Thyroid gland (tissue), 4 donors: ENCODE measurements around the gene BCAS3. TPM values are rescaled to one million over a fixed set of nuclear protein-coding genes. Genes with fewer than 3 reads are reported as not detected.

Experiments used
- DNase-seq, 2 donors: peaks; one replicate each; pipeline ENCODE4 v3.0.0-alpha.2; 2019
- H3K27ac ChIP-seq, 3 donors: fragments of 200-600 bp; sonication (generic); 1 replicate in 2 of 3; 2 replicates in 1 of 3; pipeline ENCODE4 v1.5.1; 2016 to 2019; ENCODE audit warnings: mild to moderate bottlenecking in 1 of 3, moderate library complexity in 1 of 3
- H3K27me3 ChIP-seq: fragments of 200-600 bp; sonication (generic); one replicate; pipeline ENCODE4 v1.5.1; 2019
- H3K36me3 ChIP-seq, 2 donors: fragments of 200-600 bp; sonication (generic); one replicate each; pipeline ENCODE4 v1.5.1; 2016 to 2019
- H3K4me1 ChIP-seq, 2 donors: fragments of 200-600 bp; sonication (generic); one replicate each; pipeline ENCODE4 v1.5.1; 2017 to 2019
- H3K4me3 ChIP-seq, 3 donors: fragments of 200-600 bp; sonication (generic); replicated peaks in 1 of 3; 1 replicate in 2 of 3; 2 replicates in 1 of 3; pipeline ENCODE4 v1.5.1; 2016; ENCODE audit warnings: mild to moderate bottlenecking in 1 of 3
- H3K9me3 ChIP-seq: fragments of 200-600 bp; sonication (generic); one replicate; pipeline ENCODE4 v1.5.1; 2017
- POLR2A ChIP-seq, 2 donors: fragments of 450-650 bp; IDR thresholded peaks; one replicate each; pipeline ENCODE4 v1.6.1; 2017; ENCODE audit warnings: antibody characterized with exemption in 2 of 2, mild to moderate bottlenecking in 2 of 2, moderate library complexity in 1 of 2
- WGBS, 2 donors: methylation state at CpG; one replicate each; pipeline ENCODE4 v1.1.5; 2017; 5-methylcytosine and 5-hydroxymethylcytosine counted together
- intact Hi-C: fragments of 100-400 bp; cut with DNase I; formaldehyde crosslinking; loops from one replicate; pipeline ENCODE4 v1.15.1; 2023
- total RNA-seq, 4 donors: library from RNA; depleted of rRNA; stranded (reverse); fragments of >200 nt; gene quantifications; one replicate each; pipeline ENCODE4 v1.2.3, GENCODE V29; 2016
- TF ChIP-seq, protein P1 (sequence below), 6 experiments: fragments of 200-600 bp in 3 of 6; fragments of 450-650 bp in 3 of 6; sonication (generic) in 3 of 6; IDR thresholded peaks; one replicate each; pipeline ENCODE4 v1.5.1; 2016 to 2019; ENCODE audit warnings: antibody characterized with exemption in 6 of 6, mild to moderate bottlenecking in 2 of 6, inconsistent platforms in 1 of 6, moderate library complexity in 1 of 6

Gene BCAS3
- total RNA-seq, 4 donors from 2014 or later: 41.8 to 78.7 (median 51.6) TPM

DNA sequence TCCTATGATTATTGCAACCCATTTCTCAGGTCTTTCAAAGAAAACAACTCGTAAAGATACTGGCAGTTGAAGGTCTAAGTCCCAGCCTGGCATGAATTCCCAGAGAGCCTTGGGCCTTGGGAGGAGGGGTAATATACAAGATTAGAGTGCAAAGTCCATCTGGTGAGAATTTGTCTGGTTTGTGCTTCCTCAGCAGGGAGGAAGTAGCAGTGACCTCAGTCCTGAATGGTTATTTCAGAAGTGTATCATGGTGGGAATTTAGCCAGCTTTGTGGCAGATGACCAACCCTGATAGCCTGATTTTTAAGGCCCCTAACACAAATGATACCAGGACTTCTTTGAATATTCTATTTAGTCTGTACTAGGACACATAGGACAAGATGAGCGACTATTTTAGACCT is 570.7 kb downstream of the BCAS3 start:
- no peak for TF ChIP-seq POLR2A (IDR thresholded peaks at IDR 0.05)
- TF ChIP-seq, protein P1, sequence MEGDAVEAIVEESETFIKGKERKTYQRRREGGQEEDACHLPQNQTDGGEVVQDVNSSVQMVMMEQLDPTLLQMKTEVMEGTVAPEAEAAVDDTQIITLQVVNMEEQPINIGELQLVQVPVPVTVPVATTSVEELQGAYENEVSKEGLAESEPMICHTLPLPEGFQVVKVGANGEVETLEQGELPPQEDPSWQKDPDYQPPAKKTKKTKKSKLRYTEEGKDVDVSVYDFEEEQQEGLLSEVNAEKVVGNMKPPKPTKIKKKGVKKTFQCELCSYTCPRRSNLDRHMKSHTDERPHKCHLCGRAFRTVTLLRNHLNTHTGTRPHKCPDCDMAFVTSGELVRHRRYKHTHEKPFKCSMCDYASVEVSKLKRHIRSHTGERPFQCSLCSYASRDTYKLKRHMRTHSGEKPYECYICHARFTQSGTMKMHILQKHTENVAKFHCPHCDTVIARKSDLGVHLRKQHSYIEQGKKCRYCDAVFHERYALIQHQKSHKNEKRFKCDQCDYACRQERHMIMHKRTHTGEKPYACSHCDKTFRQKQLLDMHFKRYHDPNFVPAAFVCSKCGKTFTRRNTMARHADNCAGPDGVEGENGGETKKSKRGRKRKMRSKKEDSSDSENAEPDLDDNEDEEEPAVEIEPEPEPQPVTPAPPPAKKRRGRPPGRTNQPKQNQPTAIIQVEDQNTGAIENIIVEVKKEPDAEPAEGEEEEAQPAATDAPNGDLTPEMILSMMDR (IDR thresholded peaks at IDR 0.05): no peak
- Histone ChIP-seq H3K36me3 (no peaks in the 10 kb centered on the region), H3K9me3 (no peaks in the 10 kb centered on the region), H3K4me1 (peaks cover 52 to 60% of the 10 kb centered on the region in 2 donors), H3K27ac (peak overlapping the region; percentile 68 to 88 (median 88)), H3K4me3 (no peak overlapping the region), H3K27me3 (no peaks in the 10 kb centered on the region)
- intact Hi-C loops: no loop called here
- 87% methylated on average over 2 of the region's 2 CpGs for WGBS, 2 donors
- no peak for DNase-seq

DNA sequence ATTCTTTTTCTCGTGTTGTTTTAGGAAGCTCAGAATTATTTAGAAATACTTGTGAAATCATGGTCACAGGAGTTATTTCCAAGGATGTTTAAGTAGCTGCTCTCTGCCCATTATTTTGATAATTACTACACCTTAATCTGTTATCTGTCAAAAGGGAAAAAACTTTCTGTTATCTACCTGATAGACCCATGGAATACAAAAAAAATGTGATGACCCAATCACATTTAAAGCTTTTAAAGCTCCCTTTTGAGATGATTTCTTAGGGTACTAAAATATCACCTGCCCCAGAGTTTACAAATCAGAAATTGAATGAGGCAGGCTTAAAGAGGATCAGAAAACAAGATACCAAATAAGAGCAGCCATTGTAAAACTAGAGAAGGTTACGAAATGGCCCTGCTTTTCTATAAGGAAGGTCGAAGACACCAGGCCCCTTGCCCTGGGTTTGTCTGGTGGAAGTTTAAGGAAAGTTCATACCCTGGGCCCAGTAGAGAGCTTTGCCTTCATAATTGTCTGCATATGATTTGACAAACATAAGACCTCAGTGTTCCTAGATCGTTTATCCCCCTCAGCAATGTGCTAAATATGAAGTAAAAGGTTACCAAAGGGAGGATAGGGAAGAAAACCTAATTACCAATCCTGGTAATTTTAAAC is 572.1 kb downstream of the BCAS3 start:
- WGBS, 2 donors: 66 to 68% methylated on average over 4 of the region's 4 CpGs
- Histone ChIP-seq H3K27ac (peak overlapping the region; percentile 68 to 88 (median 88)), H3K36me3 (no peaks in the 10 kb centered on the region), H3K27me3 (no peaks in the 10 kb centered on the region), H3K9me3 (no peaks in the 10 kb centered on the region), H3K4me3 (no peak overlapping the region), H3K4me1 (peaks cover 66 to 73% of the 10 kb centered on the region in 2 donors)
- intact Hi-C loops: loop anchor here (5.0 kb wide), 1 partner anchor 42 kb away; no protein-coding TSS in a partner anchor
- no peak for TF ChIP-seq POLR2A (IDR thresholded peaks at IDR 0.05)
- TF ChIP-seq, protein P1 (IDR thresholded peaks at IDR 0.05): no peak
- no peak for DNase-seq

DNA sequence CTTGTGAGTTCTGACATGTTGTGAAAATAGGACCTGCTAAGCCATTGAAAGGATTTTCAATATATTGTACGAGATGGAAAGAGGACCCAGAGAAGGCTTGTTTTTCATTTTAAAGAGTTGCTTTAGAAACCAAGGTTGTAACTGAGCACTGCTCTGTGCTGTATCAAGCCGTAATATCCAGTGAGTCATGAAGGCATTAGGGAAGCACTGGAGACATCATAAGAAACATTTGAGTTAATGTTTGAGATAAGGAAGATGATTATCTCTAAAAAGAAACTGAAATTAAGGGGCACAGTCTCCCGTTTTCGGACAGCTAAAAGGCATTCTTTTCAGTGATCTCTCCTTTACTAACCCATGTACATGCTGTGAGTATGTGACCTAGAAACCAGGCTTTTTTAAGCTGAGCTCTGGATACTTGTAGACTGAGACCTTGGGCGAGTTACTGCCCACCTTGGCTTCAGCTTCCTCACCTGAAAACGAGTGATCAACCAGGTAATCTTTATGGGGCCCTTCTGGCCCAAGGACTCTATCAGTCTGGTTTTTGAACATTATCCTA is 572.8 kb downstream of the BCAS3 start:
- H3K27me3 ChIP-seq: no peaks in the 10 kb centered on the region

DNA sequence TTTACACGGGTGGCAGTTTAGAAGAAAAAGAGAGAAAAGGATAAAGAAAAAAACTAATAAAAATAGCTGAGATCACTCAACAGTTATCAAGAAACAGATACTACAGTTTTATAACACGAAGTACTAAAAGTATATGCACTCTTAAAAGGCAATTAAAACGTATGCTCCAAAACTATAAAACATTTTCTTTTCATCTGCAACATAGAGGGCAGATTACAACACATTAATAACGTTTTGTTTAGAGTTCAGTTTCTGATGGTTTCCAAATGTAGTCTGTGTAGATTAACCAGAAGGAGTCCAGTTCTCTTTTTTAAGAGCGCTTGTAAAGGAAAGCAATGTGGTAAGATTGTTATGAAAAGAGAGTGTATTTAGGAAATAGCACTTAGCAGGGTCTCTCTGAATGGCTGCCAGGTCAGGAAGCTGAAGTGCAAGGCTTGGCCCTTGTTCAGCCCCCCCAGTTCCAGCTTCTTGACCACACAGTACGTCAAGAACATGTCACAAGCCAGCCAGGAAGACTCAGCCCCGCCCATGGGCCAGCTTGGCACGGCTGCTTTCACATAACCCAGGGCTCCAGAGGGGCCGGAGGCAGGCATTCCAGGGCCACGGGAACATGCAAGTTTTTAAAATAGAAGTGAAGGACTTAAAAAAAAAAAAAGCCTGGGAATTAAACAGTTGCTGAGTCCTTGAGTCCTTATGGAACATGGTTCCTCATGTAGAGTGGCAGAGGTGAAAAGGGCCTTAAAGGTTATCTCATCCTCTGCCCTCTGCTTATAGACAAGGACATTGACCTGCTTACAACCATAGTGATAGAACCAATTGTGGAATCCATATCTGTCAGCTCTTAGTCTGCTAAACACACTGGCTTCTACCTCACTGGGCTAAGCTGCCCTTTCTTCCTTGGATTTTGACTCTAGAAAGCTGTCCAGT is 574.6 kb downstream of the BCAS3 start:
- TF ChIP-seq, protein P1 (IDR thresholded peaks at IDR 0.05): no peak
- TF ChIP-seq POLR2A (IDR thresholded peaks at IDR 0.05): peak in 1 of 2 donors; percentile 31
- intact Hi-C loops: loop anchor here (5.0 kb wide), 1 partner anchor 45 kb away; no protein-coding TSS in a partner anchor
- H3K4me1 ChIP-seq: peaks cover 74 to 80% of the 10 kb centered on the region in 2 donors

More for the DNA sequence above, 572.8 kb downstream of the BCAS3 start:
- H3K36me3 ChIP-seq: no peaks in the 10 kb centered on the region
- no peaks in the 10 kb centered on the region for H3K9me3 ChIP-seq
- TF ChIP-seq, protein P1 (IDR thresholded peaks at IDR 0.05): no peak
- no peak for TF ChIP-seq POLR2A (IDR thresholded peaks at IDR 0.05)
- peak overlapping the region; percentile 68 to 88 (median 88) for H3K27ac ChIP-seq
- H3K4me3 ChIP-seq: no peak overlapping the region
- intact Hi-C loops: loop anchor here (5.0 kb wide), 1 partner anchor 43 kb away; no protein-coding TSS in a partner anchor
- peaks cover 72 to 80% of the 10 kb centered on the region in 2 donors for H3K4me1 ChIP-seq
- DNase-seq: no peak
- WGBS, 2 donors: 79% methylated on average over 6 of the region's 6 CpGs

More for the DNA sequence above, 574.6 kb downstream of the BCAS3 start:
- H3K27me3 ChIP-seq: no peaks in the 10 kb centered on the region
- 4 to 14% methylated on average over 10 of the region's 10 CpGs for WGBS, 2 donors
- no peaks in the 10 kb centered on the region for H3K36me3 ChIP-seq
- H3K9me3 ChIP-seq: no peaks in the 10 kb centered on the region
- peak overlapping the region; percentile 74 to 88 (median 88) for H3K27ac ChIP-seq
- DNase-seq: peak; percentile 99 to 100
- H3K4me3 ChIP-seq: no peak overlapping the region
